ENCODE data around the gene ISM1.
"Not testable (repeated sequence)": the region's sequence is repeated elsewhere in the genome, so short reads cannot be mapped to it uniquely, and the experiment has no call there.

The ISM1 gene

DNA sequence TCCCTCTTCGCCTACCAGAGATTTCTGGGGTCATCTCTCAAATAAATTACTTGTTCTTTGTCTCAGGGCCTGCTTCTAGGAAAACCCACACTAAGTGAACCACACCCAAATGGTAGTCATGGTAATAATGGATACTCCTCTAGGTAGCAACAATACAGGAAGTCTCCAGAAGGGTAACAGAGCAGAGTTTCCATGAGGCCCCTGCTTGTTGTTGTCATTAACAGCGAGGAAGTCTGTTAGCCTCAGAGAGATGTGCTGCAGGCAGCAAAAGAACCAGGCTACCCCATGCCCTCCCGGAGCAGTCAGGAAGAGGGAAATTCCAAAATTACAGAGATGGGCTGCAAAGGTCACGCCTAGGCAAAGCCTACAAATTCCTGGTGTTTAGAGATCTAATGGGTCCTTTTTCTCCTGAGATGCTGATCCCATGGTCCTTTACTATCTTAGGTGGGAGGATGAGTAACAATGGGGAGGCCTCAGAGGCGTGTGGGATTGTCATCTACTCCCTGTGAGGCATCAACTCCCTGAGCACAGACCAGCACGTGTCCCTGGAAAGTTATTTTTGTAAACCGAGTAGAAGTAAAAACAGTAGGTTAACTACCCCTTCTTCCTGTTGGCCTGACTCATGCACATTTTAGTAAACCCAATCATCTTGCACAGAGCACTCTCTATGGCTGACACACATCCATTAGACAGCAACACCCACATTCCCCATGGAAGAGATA, 10.1 kb downstream of the ISM1 start:
- Histone ChIP-seq H3K9me3 (ENCODE audit: control insufficient read depth, insufficient read depth, low read length) (no peaks in the 10 kb centered on the region), H3K9ac (ENCODE audit: low read depth, low read length) (no peak overlapping the region), H3K4me1 (ENCODE audit: insufficient read depth, low read length) (peaks cover 5% of the 10 kb centered on the region), H3K36me3 (ENCODE audit: insufficient read depth, low read length) (no peaks in the 10 kb centered on the region)

DNA sequence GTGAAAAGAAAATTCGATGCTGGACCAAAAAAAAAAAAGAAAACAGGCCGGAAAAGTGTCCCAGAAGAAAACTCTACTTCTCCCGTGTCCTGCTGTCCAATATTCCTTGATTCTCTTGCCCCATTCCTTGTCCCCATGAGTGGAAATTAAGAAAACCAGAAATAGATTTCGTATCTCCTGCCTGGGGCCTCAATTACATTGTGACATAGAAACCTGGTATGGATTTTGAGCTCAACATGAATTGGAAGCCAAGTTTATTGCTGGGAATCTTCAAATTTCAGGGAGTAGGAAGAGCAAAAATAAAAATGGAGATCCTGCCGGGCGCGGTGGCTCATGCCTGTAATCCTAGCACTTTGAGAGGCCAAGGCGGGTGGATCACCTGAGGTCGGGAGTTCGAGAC, 11.9 kb downstream of the ISM1 start:
- Histone ChIP-seq H3K9ac (ENCODE audit: low read depth, low read length) (no peak overlapping the region), H3K9me3 (ENCODE audit: control insufficient read depth, insufficient read depth, low read length) (no peaks in the 10 kb centered on the region), H3K4me1 (ENCODE audit: insufficient read depth, low read length) (peaks cover 8% of the 10 kb centered on the region), H3K36me3 (ENCODE audit: insufficient read depth, low read length) (no peaks in the 10 kb centered on the region)

DNA sequence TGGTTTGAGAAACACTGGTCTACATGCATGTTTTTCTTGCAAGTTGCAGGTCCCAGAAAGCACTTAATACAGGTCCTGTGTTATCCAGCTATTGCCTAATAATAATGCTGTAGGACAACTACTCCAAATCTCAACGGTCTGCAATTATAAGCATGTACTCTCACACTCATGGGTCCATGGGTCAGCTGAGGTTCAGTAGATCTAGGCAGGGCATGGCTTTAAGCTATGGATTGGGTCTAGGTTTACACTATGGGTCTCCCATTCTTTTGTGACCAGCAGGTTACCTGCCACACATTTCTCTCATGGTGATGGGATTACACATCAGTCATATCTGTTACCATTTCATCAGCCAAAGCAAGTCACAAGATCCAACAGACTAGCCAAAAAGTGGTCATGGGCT, 13.9 kb downstream of the ISM1 start:
- Histone ChIP-seq H3K9me3 (ENCODE audit: control insufficient read depth, insufficient read depth, low read length) (no peaks in the 10 kb centered on the region), H3K4me1 (ENCODE audit: insufficient read depth, low read length) (peaks cover 8% of the 10 kb centered on the region), H3K36me3 (ENCODE audit: insufficient read depth, low read length) (no peaks in the 10 kb centered on the region), H3K9ac (ENCODE audit: low read depth, low read length) (no peak overlapping the region)

DNA sequence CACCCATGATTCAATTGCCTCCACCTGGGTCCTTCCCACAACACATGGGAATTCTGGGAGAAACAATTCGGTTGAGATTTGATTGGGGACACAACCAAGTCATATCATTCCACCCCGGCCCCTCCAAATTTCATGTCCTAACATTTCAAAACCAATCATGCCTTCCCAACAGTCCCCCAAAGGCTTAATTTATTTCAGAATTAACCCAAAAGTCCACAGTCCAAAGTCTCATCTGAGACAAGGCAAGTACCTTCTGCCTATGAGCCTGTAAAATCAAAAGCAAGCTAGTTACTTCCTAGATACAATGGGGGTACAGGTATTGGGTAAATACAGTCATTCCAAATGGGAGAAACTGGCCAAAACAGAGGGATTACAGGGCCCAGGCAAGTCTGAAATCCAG, 15.3 kb downstream of the ISM1 start:
- not testable (repeated sequence) for H3K4me1 ChIP-seq (ENCODE audit: insufficient read depth, low read length); H3K9ac ChIP-seq (ENCODE audit: low read depth, low read length); H3K9me3 ChIP-seq (ENCODE audit: control insufficient read depth, insufficient read depth, low read length); H3K36me3 ChIP-seq (ENCODE audit: insufficient read depth, low read length)

DNA sequence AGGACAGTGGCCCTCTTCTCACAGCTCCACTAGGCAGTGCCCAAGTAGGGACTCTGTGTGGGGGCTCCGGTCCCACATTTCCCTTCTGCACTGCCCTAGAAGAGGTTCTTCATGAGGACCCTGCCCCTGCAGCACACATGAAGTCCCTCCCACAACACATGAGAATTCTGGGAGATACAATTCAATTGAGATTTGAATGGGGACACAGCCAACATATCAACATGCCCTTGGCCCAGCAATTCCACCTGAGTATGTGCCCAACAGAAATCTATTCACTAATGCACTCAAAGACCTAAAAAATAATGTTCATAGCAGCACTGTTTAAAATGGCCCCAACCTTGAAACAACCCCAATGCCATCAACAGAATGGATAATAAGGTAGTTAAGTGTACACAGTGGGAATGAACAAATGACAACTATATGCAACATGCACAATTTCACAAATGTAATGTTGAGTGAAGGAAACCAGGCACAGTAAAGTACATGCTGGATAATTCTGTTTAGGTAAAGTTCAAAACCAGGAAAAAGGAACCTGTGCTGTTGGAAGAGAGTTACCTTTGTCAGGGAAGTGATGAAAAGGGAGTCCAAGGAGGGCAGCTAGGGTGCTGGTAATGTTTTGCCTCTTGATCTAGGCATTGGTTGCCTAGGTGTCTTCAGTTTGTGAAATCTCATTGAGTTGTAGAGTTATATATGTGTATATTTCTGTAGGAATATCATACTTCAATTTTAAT, 16.1 kb downstream of the ISM1 start:
- Histone ChIP-seq H3K9ac (ENCODE audit: low read depth, low read length) (no peak overlapping the region), H3K9me3 (ENCODE audit: control insufficient read depth, insufficient read depth, low read length) (no peaks in the 10 kb centered on the region), H3K4me1 (ENCODE audit: insufficient read depth, low read length) (0 out of 2 replicates have a peak, but pooled peaks cover 3% of the 10 kb centered on the region), H3K36me3 (ENCODE audit: insufficient read depth, low read length) (no peaks in the 10 kb centered on the region)

DNA sequence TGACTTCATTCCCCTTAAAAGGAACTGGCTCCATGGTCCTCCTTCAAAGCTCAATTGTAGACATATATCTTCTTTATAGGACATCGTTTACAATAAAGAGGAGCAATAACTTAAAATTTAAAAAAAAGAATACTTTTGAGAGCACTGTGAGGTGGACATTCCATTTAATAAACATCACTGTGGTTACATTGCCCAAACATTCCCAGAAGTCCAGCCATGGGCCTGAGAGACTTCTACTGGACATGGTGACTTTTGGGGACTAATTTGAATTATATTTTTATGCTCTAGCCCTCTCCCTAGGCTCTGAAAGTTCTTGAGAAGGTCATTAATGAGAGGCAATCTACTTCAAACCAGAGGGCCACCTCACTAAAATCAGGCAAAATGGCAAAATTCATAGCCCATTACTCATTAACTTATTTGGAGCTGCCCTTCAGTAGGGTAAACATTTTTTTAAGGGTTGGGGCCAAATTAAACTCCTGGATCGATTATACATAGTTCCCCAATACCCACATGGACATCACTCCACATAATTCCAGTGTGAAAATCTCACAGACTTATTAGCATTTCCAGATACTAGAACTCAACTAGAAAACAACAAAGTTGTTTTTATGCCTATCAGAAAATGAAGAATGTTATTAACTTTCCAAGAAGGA, 17.1 kb downstream of the ISM1 start:
- H3K9ac ChIP-seq (ENCODE audit: low read depth, low read length) = no peak overlapping the region
- no peaks in the 10 kb centered on the region for H3K36me3 ChIP-seq (ENCODE audit: insufficient read depth, low read length)
- H3K9me3 ChIP-seq (ENCODE audit: control insufficient read depth, insufficient read depth, low read length) = no peaks in the 10 kb centered on the region
- H3K4me1 ChIP-seq (ENCODE audit: insufficient read depth, low read length) = 0 out of 2 replicates have a peak, but pooled peaks cover 3% of the 10 kb centered on the region

DNA sequence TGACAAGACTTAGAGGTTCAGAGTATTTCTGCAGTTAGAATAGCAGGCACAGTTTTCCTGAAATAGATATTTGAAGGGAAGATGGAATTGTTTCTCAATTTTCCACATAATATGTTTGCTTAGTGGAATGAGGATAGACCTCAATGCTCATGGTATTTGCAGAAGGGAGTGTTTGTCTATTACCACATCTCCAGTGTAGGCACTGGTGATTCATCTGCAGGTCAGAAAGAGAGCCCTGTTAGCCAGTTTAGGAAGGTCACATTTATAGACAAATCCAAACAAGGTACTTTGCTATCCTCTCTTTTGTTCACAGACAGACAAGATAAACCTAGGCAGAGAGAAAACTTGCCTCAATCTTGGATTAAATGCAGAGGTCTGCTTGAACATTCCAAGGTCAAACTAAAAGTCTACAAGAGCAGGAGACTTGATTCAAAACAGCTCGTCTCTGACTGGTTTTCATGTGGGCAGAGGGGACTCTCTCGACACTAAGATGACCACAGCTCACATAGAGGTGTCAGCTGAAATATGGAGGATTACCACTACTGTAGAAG, 22.8 kb downstream of the ISM1 start:
- peaks cover 5% of the 10 kb centered on the region for H3K4me1 ChIP-seq (ENCODE audit: insufficient read depth, low read length)
- no peak overlapping the region for H3K9ac ChIP-seq (ENCODE audit: low read depth, low read length)
- H3K9me3 ChIP-seq (ENCODE audit: control insufficient read depth, insufficient read depth, low read length) = no peaks in the 10 kb centered on the region
- H3K36me3 ChIP-seq (ENCODE audit: insufficient read depth, low read length) = no peaks in the 10 kb centered on the region

DNA sequence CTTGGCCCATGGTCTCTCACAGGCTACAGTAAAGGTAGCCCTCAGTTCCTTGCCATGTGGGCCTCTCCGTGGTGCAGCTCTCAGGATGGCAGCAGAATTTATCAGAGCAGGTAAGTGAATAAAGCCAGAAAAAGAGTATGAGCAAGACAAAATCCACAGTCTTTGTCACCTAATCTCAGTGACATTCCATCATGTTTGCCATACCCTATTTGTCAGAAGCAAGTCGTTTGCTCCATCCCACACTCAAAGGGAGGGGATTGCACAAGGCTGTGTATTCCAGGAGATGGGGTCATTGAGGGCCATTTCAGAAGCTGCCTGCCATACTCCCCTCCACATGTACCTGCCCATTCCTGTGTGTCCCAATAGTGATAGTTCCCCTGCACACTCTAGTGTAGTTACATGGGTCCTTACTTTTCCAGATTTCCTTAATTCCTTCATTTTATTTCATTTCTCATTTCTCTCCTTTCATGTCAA, 24.2 kb downstream of the ISM1 start:
- Histone ChIP-seq H3K36me3 (ENCODE audit: insufficient read depth, low read length) (no peaks in the 10 kb centered on the region), H3K9ac (ENCODE audit: low read depth, low read length) (no peak overlapping the region), H3K9me3 (ENCODE audit: control insufficient read depth, insufficient read depth, low read length) (no peaks in the 10 kb centered on the region), H3K4me1 (ENCODE audit: insufficient read depth, low read length) (peaks cover 5% of the 10 kb centered on the region)

DNA sequence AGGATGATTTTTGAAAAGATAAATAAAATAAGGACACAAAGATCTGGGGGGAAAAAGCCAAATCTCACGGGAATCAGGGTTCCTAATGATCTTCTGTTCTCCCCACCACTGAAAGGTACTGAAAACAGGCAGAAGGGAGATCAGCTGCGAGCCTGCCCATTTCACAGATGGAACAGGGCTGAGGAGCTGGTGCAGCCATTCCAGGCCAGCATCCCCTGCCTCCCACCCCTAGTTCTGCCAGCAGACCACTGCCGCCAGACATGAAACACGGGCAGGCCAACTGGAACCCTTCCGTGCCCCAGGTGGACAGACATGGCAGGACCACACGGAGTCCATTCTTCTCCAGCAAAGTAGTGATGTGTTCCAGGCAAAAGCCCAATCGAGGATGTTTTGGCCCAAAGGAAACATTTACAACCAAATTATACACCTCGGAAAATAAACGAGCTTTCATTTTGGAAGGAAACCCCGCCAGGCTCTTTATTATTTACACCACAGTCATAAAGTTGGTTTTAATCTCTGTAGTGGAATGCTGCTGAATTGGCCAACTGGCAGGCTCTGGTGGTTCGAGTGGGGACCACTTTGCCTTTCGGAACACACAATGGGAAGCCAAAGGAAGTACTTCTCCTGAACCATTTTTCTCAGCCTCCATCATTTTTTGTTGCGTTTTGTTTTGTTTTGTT, 28.2 kb downstream of the ISM1 start:
- Histone ChIP-seq H3K4me1 (ENCODE audit: insufficient read depth, low read length) (peaks cover 5% of the 10 kb centered on the region), H3K36me3 (ENCODE audit: insufficient read depth, low read length) (no peaks in the 10 kb centered on the region), H3K9me3 (ENCODE audit: control insufficient read depth, insufficient read depth, low read length) (no peaks in the 10 kb centered on the region), H3K9ac (ENCODE audit: low read depth, low read length) (no peak overlapping the region)

DNA sequence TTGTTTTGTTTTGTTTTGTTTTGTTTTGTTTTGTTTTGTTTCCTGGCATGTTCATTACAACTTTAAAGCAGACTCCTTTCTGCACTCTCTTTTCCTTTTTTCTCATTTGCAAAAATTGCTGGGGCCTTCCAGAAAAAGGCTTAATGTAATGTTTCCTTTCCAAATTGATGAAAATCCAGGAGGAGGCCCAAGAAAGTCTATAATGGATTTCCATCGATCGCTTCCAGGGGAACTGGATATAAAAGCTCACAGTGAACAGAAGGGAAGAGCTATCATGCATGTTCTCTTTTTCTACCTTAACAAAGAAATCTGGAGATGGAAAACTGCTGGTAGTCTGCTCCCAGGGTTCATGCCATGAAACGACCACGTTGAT, 28.7 kb downstream of the ISM1 start:
- H3K36me3 ChIP-seq (ENCODE audit: insufficient read depth, low read length) = no peaks in the 10 kb centered on the region
- no peak overlapping the region for H3K9ac ChIP-seq (ENCODE audit: low read depth, low read length)
- no peaks in the 10 kb centered on the region for H3K9me3 ChIP-seq (ENCODE audit: control insufficient read depth, insufficient read depth, low read length)
- H3K4me1 ChIP-seq (ENCODE audit: insufficient read depth, low read length) = peaks cover 5% of the 10 kb centered on the region

DNA sequence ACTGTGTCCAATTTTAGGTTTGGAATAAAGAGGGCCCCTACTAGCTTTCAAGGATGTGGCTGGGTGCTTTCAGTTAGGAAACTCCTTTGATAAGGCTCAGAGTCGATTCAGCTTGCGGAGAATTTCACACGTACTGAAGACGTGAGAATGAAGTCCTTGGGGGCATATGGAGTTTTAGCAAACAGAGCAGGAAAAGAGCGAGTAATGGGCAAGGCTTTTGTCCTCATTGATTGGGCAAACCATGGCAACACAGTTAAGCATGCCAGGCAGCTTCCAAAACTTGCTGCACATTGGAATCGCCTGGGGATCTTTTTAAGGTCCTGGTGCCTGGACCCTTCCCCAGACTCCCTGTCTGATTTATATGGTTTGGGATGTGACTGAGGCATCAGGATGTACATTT, 29.2 kb downstream of the ISM1 start:
- no peaks in the 10 kb centered on the region for H3K36me3 ChIP-seq (ENCODE audit: insufficient read depth, low read length)
- H3K4me1 ChIP-seq (ENCODE audit: insufficient read depth, low read length) = peaks cover 5% of the 10 kb centered on the region
- H3K9ac ChIP-seq (ENCODE audit: low read depth, low read length) = no peak overlapping the region

DNA sequence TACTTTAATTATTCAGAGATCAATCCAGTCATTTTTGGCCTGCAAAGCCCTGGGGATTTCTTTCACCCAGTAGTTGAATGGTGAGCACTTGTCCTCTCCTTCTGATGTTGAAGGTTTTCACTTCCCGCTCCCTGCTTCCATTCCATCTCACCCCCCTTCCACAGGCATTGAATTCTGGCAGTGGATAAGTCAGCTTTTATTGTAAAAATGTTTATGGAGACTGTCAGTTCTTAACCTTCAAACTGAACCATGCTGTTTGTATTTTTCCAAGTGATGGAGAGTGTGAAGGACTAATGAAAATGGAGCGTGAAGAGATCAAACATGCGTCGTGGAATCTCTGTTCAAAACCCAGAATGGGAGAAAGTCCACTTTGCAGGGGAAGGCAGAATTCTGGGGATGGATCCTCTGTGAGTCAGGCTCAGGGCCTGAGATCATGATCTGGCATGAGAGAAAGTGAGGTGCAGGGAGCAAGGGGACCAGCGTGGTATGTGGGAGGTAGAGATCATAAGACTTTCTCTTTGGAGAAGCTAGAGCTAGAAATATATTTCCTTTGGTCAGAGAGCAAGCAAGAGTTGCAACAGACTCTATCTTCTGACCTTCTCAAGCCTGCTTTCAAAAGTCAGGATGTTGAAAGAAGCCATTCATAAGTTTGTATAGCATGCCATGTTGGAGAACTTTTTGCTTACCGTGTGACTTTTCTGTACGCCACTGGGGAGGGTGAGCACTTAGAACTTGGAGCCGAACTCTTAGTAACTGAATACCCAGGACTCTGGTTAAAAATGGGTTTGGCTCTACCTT, 30.2 kb downstream of the ISM1 start:
- Histone ChIP-seq H3K4me1 (ENCODE audit: insufficient read depth, low read length) (peaks cover 5% of the 10 kb centered on the region), H3K9ac (ENCODE audit: low read depth, low read length) (no peak overlapping the region), H3K9me3 (ENCODE audit: control insufficient read depth, insufficient read depth, low read length) (no peaks in the 10 kb centered on the region), H3K36me3 (ENCODE audit: insufficient read depth, low read length) (no peaks in the 10 kb centered on the region)

More for the DNA sequence above, 29.2 kb downstream of the ISM1 start:
- H3K9me3 ChIP-seq (ENCODE audit: control insufficient read depth, insufficient read depth, low read length) = no peaks in the 10 kb centered on the region

DNA sequence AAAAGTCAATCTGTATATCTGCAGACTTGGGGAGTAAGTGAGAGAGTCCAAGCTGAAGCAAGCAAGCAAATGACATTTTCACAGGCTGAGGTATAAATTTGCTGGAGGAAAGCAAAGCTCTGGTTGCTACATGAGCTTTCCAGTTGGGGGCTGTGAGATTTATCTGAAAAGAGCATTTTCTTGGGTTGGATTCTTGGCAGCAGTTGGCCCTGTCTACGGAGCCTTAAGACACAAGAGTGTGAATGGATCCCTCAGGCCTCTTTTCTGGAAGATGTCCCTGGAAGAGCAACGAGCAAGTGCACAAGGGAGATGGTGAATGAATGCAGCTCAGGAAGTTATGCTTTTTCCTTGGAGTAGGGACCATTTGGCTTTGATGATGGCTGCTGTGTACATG, 30.8 kb downstream of the ISM1 start:
- Histone ChIP-seq H3K36me3 (ENCODE audit: insufficient read depth, low read length) (no peaks in the 10 kb centered on the region), H3K9me3 (ENCODE audit: control insufficient read depth, insufficient read depth, low read length) (no peaks in the 10 kb centered on the region), H3K4me1 (ENCODE audit: insufficient read depth, low read length) (peaks cover 5% of the 10 kb centered on the region), H3K9ac (ENCODE audit: low read depth, low read length) (no peak overlapping the region)
